ENCODE data around the gene PGGT1B.

- TF ChIP-seq CTCF (IDR thresholded peaks at IDR 0.05 in 2 of 3, conservative IDR thresholded peaks at IDR 0.05 in 1 of 3; ENCODE audit: insufficient read depth in 2 of 3, low read depth in 1 of 3, low read length in 3 of 3) (no peak), RBM22 (IDR thresholded peaks at IDR 0.05; ENCODE audit: low read depth, low read length, poor library complexity, severe bottlenecking) (no peak), PRDM10 (IDR thresholded peaks at IDR 0.05; ENCODE audit: partially characterized antibody) (no peak), MTA1 (IDR thresholded peaks at IDR 0.05; ENCODE audit: borderline replicate concordance) (no peak), CTBP1 (IDR thresholded peaks at IDR 0.05; ENCODE audit: borderline replicate concordance) (no peak), XRCC5 (IDR thresholded peaks at IDR 0.05; ENCODE audit: low read depth, low read length) (no peak), TAF1 (IDR thresholded peaks at IDR 0.05; ENCODE audit: control insufficient read depth, extremely low read depth, insufficient read depth, low read length, severe bottlenecking) (no peak), PTTG1 (tag; IDR thresholded peaks at IDR 0.05; ENCODE audit: low read depth) (no peak)
These were observed 9.8 kb upstream of the PGGT1B start for GRCh38 chr5:115272297-115272958.
